ENCODE data around the gene ITGB6.

- TF ChIP-seq EZH2 (IDR thresholded peaks at IDR 0.05; ENCODE audit: borderline replicate concordance, low read depth, low read length, severe bottlenecking): no peak
- TF ChIP-seq, protein P1, sequence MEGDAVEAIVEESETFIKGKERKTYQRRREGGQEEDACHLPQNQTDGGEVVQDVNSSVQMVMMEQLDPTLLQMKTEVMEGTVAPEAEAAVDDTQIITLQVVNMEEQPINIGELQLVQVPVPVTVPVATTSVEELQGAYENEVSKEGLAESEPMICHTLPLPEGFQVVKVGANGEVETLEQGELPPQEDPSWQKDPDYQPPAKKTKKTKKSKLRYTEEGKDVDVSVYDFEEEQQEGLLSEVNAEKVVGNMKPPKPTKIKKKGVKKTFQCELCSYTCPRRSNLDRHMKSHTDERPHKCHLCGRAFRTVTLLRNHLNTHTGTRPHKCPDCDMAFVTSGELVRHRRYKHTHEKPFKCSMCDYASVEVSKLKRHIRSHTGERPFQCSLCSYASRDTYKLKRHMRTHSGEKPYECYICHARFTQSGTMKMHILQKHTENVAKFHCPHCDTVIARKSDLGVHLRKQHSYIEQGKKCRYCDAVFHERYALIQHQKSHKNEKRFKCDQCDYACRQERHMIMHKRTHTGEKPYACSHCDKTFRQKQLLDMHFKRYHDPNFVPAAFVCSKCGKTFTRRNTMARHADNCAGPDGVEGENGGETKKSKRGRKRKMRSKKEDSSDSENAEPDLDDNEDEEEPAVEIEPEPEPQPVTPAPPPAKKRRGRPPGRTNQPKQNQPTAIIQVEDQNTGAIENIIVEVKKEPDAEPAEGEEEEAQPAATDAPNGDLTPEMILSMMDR (IDR thresholded peaks at IDR 0.05; ENCODE audit: borderline replicate concordance, extremely low read depth, low read length, poor library complexity, severe bottlenecking): no peak
These were observed 60.7 kb downstream of the ITGB6 start for GRCh38 chr2:160139350-160139749.
